HepG2 (cell line): ENCODE data around the gene VAC14. TPM values are rescaled to one million over a fixed set of nuclear protein-coding genes. Genes with fewer than 3 reads are reported as not detected.

ENCODE experiments used
- ATAC-seq: fragments of 200-7000 bp; cut with Tn5 transposase; 3 replicates; pipeline ENCODE4 v1.9.1; 2020; ENCODE audit warnings: mild to moderate bottlenecking, moderate library complexity
- BruUV-seq: library from RNA; stranded (reverse); fragments of 400-500 nt; replicated peaks from 2 replicates; lab custom pipeline; 2021; lab: Mats Ljungman, UMichigan
- CTCF ChIA-PET: fragments of 300-600 bp; formaldehyde crosslinking; extraction: SDS; loops from one replicate; lab custom pipeline; 2021; ENCODE audit warnings: low total read pairs, inconsistent platforms, low intra/inter-chr PET ratio; lab: Yijun Ruan, JAX
- POLR2A ChIA-PET: fragments of 350-600 bp; sonication (Branson Sonifier 250); formaldehyde crosslinking; loops from one replicate; lab custom pipeline; 2020; ENCODE audit warnings: antibody characterized with exemption, inconsistent platforms; lab: Yijun Ruan, JAX
- DNase-seq: peaks from one replicate; pipeline ENCODE4 v3.0.0-alpha.2; 2015; ENCODE audit warnings: low spot score
- FAIRE-seq: peaks from 3 replicates; lab custom pipeline; 2011; peaks lifted over from hg19 to GRCh38; lab: Jason Lieb, UNC
- H2AFZ ChIP-seq: one replicate; pipeline ENCODE4 v1.6.1; 2011; ENCODE audit warnings: low read length, inconsistent platforms
- H3K27ac ChIP-seq: fragments of 300-600 bp; 3 replicates; pipeline ENCODE4 v1.8.0; 2011; ENCODE audit warnings: mixed run types, mild to moderate bottlenecking, mixed read lengths, low read length, inconsistent platforms; ENCODE audit not compliant: insufficient read depth; ENCODE audit errors: extremely low read length
- H3K27me3 ChIP-seq, 2 experiments: fragments of 200-600 bp in 1 of 2; 2 replicates in 1 of 2; 3 replicates in 1 of 2; pipeline versions ENCODE4 v1.6.0 to v1.8.0; 2011; ENCODE audit warnings: low read length in 2 of 2, mild to moderate bottlenecking in 2 of 2, moderate library complexity in 2 of 2, inconsistent platforms in 1 of 2; ENCODE audit not compliant: insufficient read depth in 2 of 2, control insufficient read depth in 1 of 2
- H3K36me3 ChIP-seq, 2 experiments: fragments of 200-600 bp in 1 of 2; replicated peaks in 1 of 2; 2 replicates in 1 of 2; 3 replicates in 1 of 2; pipeline versions ENCODE4 v1.5.1 to v1.8.0; 2011; ENCODE audit warnings: low read length in 2 of 2, inconsistent platforms in 1 of 2; ENCODE audit not compliant: insufficient read depth in 2 of 2, control insufficient read depth in 1 of 2
- H3K4me1 ChIP-seq: 2 replicates; pipeline ENCODE4 v1.5.1; 2012; ENCODE audit warnings: low read length, inconsistent platforms; ENCODE audit not compliant: insufficient read depth
- H3K4me2 ChIP-seq: 2 replicates; pipeline ENCODE4 v1.6.0; 2011; ENCODE audit warnings: low read depth, low read length, inconsistent platforms
- H3K4me3 ChIP-seq, 3 experiments: fragments of 200-600 bp in 1 of 3; sonication (generic), shearing (Covaris generic) in 1 of 3; replicated peaks in 1 of 3; 2 replicates each; pipeline ENCODE4 v1.5.1; 2011 to 2016; ENCODE audit warnings: low read length in 3 of 3, inconsistent platforms in 2 of 3, low read depth in 2 of 3, mild to moderate bottlenecking in 2 of 3, control low read depth in 1 of 3, mixed read lengths in 1 of 3; ENCODE audit not compliant: insufficient read depth in 1 of 3
- H3K79me2 ChIP-seq: one replicate; pipeline ENCODE4 v1.6.1; 2011; ENCODE audit warnings: low read length, inconsistent platforms; ENCODE audit not compliant: insufficient read depth
- H3K9ac ChIP-seq: 2 replicates; pipeline ENCODE4 v1.6.0; 2011; ENCODE audit warnings: mild to moderate bottlenecking, low read depth, low read length, inconsistent platforms; ENCODE audit not compliant: insufficient read depth
- H3K9me3 ChIP-seq: 2 replicates; pipeline ENCODE4 v1.5.1; 2012; ENCODE audit warnings: mild to moderate bottlenecking, low read length
- H4K20me1 ChIP-seq: 2 replicates; pipeline ENCODE4 v1.6.0; 2011; ENCODE audit warnings: inconsistent platforms, mild to moderate bottlenecking, low read length, moderate library complexity; ENCODE audit not compliant: insufficient read depth
- HES4 ChIP-seq: sonication (generic); formaldehyde crosslinking; IDR thresholded peaks from 2 replicates; pipeline ENCODE4 v1.9.0; 2021; ENCODE audit warnings: mild to moderate bottlenecking, missing genetic modification reagents, borderline replicate concordance
- ZBTB38 ChIP-seq: sonication (generic); formaldehyde crosslinking; IDR thresholded peaks from 2 replicates; pipeline ENCODE4 v1.5.1; 2020; ENCODE audit warnings: mild to moderate bottlenecking, missing genetic modification reagents
- ZNF230 ChIP-seq: sonication (generic); formaldehyde crosslinking; IDR thresholded peaks from 2 replicates; pipeline ENCODE4 v1.4.0; 2020; ENCODE audit warnings: mild to moderate bottlenecking, missing genetic modification reagents
- ZNF883 ChIP-seq: sonication (generic); formaldehyde crosslinking; IDR thresholded peaks from 2 replicates; pipeline ENCODE4 v1.5.1; 2020; ENCODE audit warnings: mild to moderate bottlenecking, missing genetic modification reagents; ENCODE audit errors: not compliant biosample characterization
- WGBS: methylation state at CpG from one replicate; pipeline ENCODE4 v1.1.6; 2017; ENCODE audit warnings: low lambda C conversion rate; 5-methylcytosine and 5-hydroxymethylcytosine counted together
- in situ Hi-C: cut with HindIII; loops from 2 replicates; pipeline ENCODE4 v1.10.0; 2017; ENCODE audit warnings: low pct_unique_long_range_greater_than_20kb; ENCODE audit not compliant: extremely low pct_ligation_motif_present
- intact Hi-C: fragments of 100-400 bp; cut with micrococcal nuclease; formaldehyde crosslinking; loops from one replicate; pipeline ENCODE4 v1.10.0; 2022; ENCODE audit not compliant: unreplicated experiment
- polyA plus RNA-seq, 8 experiments: library from polyadenylated mRNA; depleted of rRNA in 3 of 8; stranded (reverse) in 7 of 8; unstranded in 1 of 8; fragments of >200 nt; fragmentation: Illumina TruSeq in 4 of 8; extraction: Trizol in 4 of 8; gene quantifications; 2 replicates each; pipeline versions ENCODE4 v1.2.1 to v1.2.3, GENCODE V29; 2011 to 2016; ENCODE audit warnings: low read depth in 4 of 8, missing spikeins in 1 of 8, mixed read lengths in 1 of 8; ENCODE audit not compliant: insufficient read depth in 1 of 8
- total RNA-seq, 5 experiments: library from RNA; depleted of rRNA; stranded (reverse); fragments of >200 nt; fragmentation: Illumina TruSeq; extraction: Trizol; gene quantifications; 2 replicates each; pipeline ENCODE4 v1.2.3, GENCODE V29; 2016; ENCODE audit warnings: low read depth in 1 of 5
- TF ChIP-seq, protein P1 (sequence below): sonication (generic); formaldehyde crosslinking; IDR thresholded peaks from 2 replicates; pipeline ENCODE4 v1.5.0; 2020; ENCODE audit warnings: missing genetic modification reagents
- TF ChIP-seq, protein P2 (sequence below): sonication (generic); formaldehyde crosslinking; IDR thresholded peaks from 2 replicates; pipeline ENCODE4 v1.8.1; 2023; ENCODE audit warnings: mild to moderate bottlenecking, missing genetic modification reagents
- TF ChIP-seq, protein P3 (sequence below): sonication (generic); formaldehyde crosslinking; IDR thresholded peaks from 2 replicates; pipeline ENCODE4 v1.4.0; 2020; ENCODE audit warnings: mild to moderate bottlenecking, missing genetic modification reagents

Gene VAC14
- total and polyA plus RNA-seq, 2 of the 13 experiments (the other 11 are each of a cell fraction or from before 2014, with no cell fraction given): 23.5 to 24.6 TPM

DNA sequence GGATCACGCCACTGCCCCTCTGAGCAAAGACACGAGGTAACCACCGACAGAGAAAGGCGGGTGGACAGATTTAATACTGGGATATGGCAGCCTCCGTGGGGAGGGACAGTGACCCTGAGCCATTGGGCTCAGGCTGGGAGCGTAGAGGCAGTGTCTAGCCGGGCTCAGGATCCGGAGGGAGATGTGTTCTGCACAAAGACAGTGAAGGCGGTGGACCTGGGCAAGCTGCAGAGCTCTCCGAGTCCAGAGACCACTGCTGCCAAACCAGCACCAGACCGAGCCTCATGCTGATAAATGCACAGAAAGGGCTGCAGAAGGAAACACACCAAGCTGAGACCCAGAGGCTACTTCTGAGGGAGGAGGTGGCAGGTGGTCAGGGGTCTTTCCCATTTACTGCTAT lies 88.6 kb downstream of the VAC14 start:
- CTCF ChIA-PET: interaction anchor here (1.3 kb wide), 1 partner anchor 26 kb away, joined by 4 read pairs; no protein-coding TSS in a partner anchor
- Histone ChIP-seq H3K4me2 (0 out of 2 replicates have a peak overlapping the region, but pooled peaks have one; percentile 52), H3K79me2 (no peaks in the 10 kb centered on the region), H3K36me3 (peaks cover 0 to 5% of the 10 kb centered on the region in 2 experiments; a peak in 1 of 5 replicates), H3K27me3 (no peaks in the 10 kb centered on the region), H3K4me1 (peaks cover 75% of the 10 kb centered on the region), H3K4me3 (no peak overlapping the region), H3K9me3 (no peaks in the 10 kb centered on the region), H3K9ac (0 out of 2 replicates have a peak overlapping the region, but pooled peaks have one; percentile 8), H4K20me1 (no peaks in the 10 kb centered on the region), H2AFZ (no peak overlapping the region), H3K27ac (peak overlapping the region; percentile 79)
- in situ Hi-C loops: no loop called here
- FAIRE-seq (no peak), DNase-seq (no peak), ATAC-seq (no peak)
- WGBS: 87% methylated on average over 11 of the region's 11 CpGs
- POLR2A ChIA-PET: interaction anchor here (1.1 to 5.3 kb wide), 6 partner anchors 8 to 34 kb away, joined by 4 to 125 read pairs (median 28); no protein-coding TSS in a partner anchor
- BruUV-seq: no TSS peak
- intact Hi-C loops: no loop called here
- TF ChIP-seq ZNF230: 0 out of 2 replicates have a peak, but pooled peaks have one; percentile 28
- 0 out of 2 replicates have a peak, but pooled peaks have one; percentile 19 for TF ChIP-seq HES4
- peak; percentile 65 for TF ChIP-seq ZBTB38 (CRISPR knock-in tag)
- TF ChIP-seq, protein P1, sequence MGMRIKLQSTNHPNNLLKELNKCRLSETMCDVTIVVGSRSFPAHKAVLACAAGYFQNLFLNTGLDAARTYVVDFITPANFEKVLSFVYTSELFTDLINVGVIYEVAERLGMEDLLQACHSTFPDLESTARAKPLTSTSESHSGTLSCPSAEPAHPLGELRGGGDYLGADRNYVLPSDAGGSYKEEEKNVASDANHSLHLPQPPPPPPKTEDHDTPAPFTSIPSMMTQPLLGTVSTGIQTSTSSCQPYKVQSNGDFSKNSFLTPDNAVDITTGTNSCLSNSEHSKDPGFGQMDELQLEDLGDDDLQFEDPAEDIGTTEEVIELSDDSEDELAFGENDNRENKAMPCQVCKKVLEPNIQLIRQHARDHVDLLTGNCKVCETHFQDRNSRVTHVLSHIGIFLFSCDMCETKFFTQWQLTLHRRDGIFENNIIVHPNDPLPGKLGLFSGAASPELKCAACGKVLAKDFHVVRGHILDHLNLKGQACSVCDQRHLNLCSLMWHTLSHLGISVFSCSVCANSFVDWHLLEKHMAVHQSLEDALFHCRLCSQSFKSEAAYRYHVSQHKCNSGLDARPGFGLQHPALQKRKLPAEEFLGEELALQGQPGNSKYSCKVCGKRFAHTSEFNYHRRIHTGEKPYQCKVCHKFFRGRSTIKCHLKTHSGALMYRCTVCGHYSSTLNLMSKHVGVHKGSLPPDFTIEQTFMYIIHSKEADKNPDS: no peak
- TF ChIP-seq, protein P2, sequence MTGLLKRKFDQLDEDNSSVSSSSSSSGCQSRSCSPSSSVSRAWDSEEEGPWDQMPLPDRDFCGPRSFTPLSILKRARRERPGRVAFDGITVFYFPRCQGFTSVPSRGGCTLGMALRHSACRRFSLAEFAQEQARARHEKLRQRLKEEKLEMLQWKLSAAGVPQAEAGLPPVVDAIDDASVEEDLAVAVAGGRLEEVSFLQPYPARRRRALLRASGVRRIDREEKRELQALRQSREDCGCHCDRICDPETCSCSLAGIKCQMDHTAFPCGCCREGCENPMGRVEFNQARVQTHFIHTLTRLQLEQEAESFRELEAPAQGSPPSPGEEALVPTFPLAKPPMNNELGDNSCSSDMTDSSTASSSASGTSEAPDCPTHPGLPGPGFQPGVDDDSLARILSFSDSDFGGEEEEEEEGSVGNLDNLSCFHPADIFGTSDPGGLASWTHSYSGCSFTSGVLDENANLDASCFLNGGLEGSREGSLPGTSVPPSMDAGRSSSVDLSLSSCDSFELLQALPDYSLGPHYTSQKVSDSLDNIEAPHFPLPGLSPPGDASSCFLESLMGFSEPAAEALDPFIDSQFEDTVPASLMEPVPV (CRISPR knock-in tag): peak; percentile 50; the same call in 1 of the 2 replicates
- TF ChIP-seq, protein P3, sequence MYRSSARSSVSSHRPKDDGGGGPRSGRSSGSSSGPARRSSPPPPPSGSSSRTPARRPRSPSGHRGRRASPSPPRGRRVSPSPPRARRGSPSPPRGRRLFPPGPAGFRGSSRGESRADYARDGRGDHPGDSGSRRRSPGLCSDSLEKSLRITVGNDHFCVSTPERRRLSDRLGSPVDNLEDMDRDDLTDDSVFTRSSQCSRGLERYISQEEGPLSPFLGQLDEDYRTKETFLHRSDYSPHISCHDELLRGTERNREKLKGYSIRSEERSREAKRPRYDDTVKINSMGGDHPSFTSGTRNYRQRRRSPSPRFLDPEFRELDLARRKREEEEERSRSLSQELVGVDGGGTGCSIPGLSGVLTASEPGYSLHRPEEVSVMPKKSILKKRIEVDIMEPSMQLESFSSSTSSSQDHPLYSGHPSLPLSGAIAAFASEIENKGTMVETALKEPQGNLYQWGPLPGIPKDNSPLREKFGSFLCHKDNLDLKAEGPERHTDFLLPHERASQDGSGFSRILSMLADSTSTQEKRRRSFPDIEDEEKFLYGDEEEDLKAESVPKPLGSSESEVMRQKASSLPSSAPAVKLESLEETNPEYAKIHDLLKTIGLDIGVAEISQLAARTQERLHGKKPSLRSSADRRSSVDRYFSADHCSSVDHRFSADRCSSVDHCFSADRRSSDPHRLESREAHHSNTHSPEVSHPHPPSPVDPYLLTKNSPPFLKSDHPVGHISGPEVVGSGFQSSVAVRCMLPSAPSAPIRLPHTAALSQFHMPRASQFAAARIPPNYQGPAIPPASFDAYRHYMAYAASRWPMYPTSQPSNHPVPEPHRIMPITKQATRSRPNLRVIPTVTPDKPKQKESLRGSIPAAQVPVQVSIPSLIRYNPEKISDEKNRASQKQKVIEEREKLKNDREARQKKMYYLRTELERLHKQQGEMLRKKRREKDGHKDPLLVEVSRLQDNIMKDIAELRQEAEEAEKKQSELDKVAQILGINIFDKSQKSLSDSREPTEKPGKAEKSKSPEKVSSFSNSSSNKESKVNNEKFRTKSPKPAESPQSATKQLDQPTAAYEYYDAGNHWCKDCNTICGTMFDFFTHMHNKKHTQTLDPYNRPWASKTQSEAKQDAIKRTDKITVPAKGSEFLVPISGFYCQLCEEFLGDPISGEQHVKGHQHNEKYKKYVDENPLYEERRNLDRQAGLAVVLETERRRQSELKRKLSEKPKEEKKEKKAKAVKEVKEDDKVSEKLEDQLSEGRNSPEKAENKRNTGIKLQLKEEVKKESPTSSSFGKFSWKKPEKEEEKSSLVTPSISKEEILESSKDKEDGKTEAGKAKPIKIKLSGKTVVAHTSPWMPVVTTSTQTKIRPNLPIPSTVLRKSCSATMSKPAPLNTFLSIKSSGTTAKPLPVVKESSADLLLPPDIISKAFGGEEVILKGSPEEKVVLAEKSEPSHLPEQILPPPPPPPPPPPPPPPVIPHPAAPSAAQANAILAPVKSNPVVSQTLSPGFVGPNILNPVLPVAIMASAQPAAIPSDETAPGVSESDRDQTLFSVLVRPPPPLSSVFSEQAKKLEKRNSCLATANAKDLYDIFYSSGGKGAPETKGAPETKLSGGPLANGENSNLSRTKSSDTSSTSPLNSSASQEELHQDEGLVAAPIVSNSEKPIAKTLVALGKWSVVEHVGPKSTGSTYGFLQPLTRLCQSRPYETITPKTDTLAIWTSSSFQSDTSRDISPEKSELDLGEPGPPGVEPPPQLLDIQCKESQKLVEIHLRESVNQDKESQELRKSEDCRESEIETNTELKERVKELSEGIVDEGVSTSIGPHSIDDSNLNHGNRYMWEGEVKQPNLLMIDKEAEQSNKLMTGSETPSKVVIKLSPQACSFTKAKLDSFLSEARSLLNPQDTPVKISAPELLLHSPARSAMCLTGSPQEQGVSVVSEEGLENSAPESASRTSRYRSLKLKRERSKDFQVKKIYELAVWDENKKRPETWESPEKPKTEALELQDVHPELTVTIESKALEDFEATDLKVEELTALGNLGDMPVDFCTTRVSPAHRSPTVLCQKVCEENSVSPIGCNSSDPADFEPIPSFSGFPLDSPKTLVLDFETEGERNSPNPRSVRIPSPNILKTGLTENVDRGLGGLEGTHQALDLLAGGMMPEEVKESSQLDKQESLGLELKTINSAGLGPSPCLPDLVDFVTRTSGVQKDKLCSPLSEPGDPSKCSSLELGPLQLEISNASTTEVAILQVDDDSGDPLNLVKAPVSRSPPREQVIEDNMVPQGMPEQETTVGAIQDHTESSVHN (CRISPR knock-in tag): 0 out of 2 replicates have a peak, but pooled peaks have one; percentile 2
- TF ChIP-seq ZNF883 (CRISPR knock-in tag): peak; percentile 29
